Measurements from ENCODE around the gene SLC25A30. TPM values are rescaled to one million over a fixed set of nuclear protein-coding genes. Genes with fewer than 3 reads are reported as not detected.
"Not testable (repeated sequence)": the region's sequence is repeated elsewhere in the genome, so short reads cannot be mapped to it uniquely, and the experiment has no call there.

The SLC25A30 gene
- total RNA-seq, 4 donors from 2014 or later: 2.4 to 15.6 (median 6.5) TPM

GRCh38 chr13:45388664-45389063, 29.5 kb downstream of the SLC25A30 start:
- no peak for TF ChIP-seq POLR2A (IDR thresholded peaks at IDR 0.05)
- no peak for TF ChIP-seq EP300 (IDR thresholded peaks at IDR 0.05; ENCODE audit: low read depth)
- no peak for TF ChIP-seq POLR2AphosphoS5 (IDR thresholded peaks at IDR 0.05)
- no peak for TF ChIP-seq CTCF (IDR thresholded peaks at IDR 0.05)
- intact Hi-C loops (cut with DNase I; ENCODE audit: low total_unique reads): no loop called here
- in situ Hi-C loops (cut with MboI; ENCODE audit: low pct_ligation_motif_present in 1 of 4, low pct_unique_long_range_greater_than_20kb in 1 of 4, low sequenced_read_pairs in 3 of 4): no loop called here

GRCh38 chr13:45386892-45387575, 31.1 kb downstream of the SLC25A30 start:
- H3K27me3 ChIP-seq; H3K36me3 ChIP-seq; in situ Hi-C loops (cut with MboI; ENCODE audit: low pct_ligation_motif_present in 1 of 4, low pct_unique_long_range_greater_than_20kb in 1 of 4, low sequenced_read_pairs in 3 of 4); DNase-seq; intact Hi-C loops (cut with DNase I; ENCODE audit: low total_unique reads); H3K27ac ChIP-seq; H3K4me1 ChIP-seq; H3K4me3 ChIP-seq; H3K9me3 ChIP-seq: not testable (repeated sequence)
- 87 to 96% methylated on average over 11 to 17 of the region's 17 CpGs for whole genome bisulfite sequencing, 2 donors (ENCODE audit: low coverage in 1 of 2)

More at GRCh38 chr13:45388664-45389063, 29.5 kb downstream of the SLC25A30 start:
- Histone ChIP-seq H3K4me3 (no peak overlapping the region), H3K27ac (no peak overlapping the region), H3K4me1 (peaks cover 0 to 2% (median 0%) of the 10 kb centered on the region in 4 donors), H3K27me3 (no peaks in the 10 kb centered on the region), H3K9me3 (no peaks in the 10 kb centered on the region), H3K36me3 (no peaks in the 10 kb centered on the region)
- DNase-seq: no peak
- 80 to 94% methylated on average over 1 to 4 of the region's 4 CpGs for WGBS, 2 donors (ENCODE audit: low coverage in 1 of 2)

GRCh38 chr13:45385907-45386553, 32.1 kb downstream of the SLC25A30 start:
- no peak overlapping the region for H3K4me3 ChIP-seq
- intact Hi-C loops (cut with DNase I; ENCODE audit: low total_unique reads) (no loop called here), in situ Hi-C loops (cut with MboI; ENCODE audit: low pct_ligation_motif_present in 1 of 4, low pct_unique_long_range_greater_than_20kb in 1 of 4, low sequenced_read_pairs in 3 of 4) (no loop called here)
- no peaks in the 10 kb centered on the region for H3K36me3 ChIP-seq
- 89 to 95% methylated on average over 4 to 5 of the region's 5 CpGs for WGBS, 2 donors (ENCODE audit: low coverage in 1 of 2)
- H3K27me3 ChIP-seq: no peaks in the 10 kb centered on the region
- TF ChIP-seq POLR2AphosphoS5 (IDR thresholded peaks at IDR 0.05): no peak
- TF ChIP-seq POLR2A (IDR thresholded peaks at IDR 0.05): no peak
- no peak for TF ChIP-seq EP300 (IDR thresholded peaks at IDR 0.05; ENCODE audit: low read depth)
- TF ChIP-seq CTCF (IDR thresholded peaks at IDR 0.05): no peak
- no peak overlapping the region for H3K27ac ChIP-seq
- no peaks in the 10 kb centered on the region for H3K9me3 ChIP-seq
- no peak for DNase-seq
- H3K4me1 ChIP-seq: no peaks in the 10 kb centered on the region

- Histone ChIP-seq H3K36me3 (no peaks in the 10 kb centered on the region), H3K4me1 (no peaks in the 10 kb centered on the region), H3K27me3 (no peaks in the 10 kb centered on the region), H3K27ac (no peak overlapping the region), H3K4me3 (no peak overlapping the region), H3K9me3 (no peaks in the 10 kb centered on the region)
- TF ChIP-seq CTCF (IDR thresholded peaks at IDR 0.05) (no peak), POLR2A (IDR thresholded peaks at IDR 0.05) (no peak), POLR2AphosphoS5 (IDR thresholded peaks at IDR 0.05) (no peak), EP300 (IDR thresholded peaks at IDR 0.05; ENCODE audit: low read depth) (no peak)
- DNase-seq: no peak
- in situ Hi-C loops (cut with MboI; ENCODE audit: low pct_ligation_motif_present in 1 of 4, low pct_unique_long_range_greater_than_20kb in 1 of 4, low sequenced_read_pairs in 3 of 4) (no loop called here), intact Hi-C loops (cut with DNase I; ENCODE audit: low total_unique reads) (no loop called here)
- 99 to 100% methylated on average over 3 to 5 of the region's 5 CpGs for WGBS, 2 donors (ENCODE audit: low coverage in 1 of 2)
Observed at GRCh38 chr13:45385320-45385719, 32.9 kb downstream of the SLC25A30 start.
